OCI-LY1 (cell line): ENCODE data around the gene CHST12.

Source experiments
- H2AFZ ChIP-seq: fragments of 200-600 bp; sonication (generic), shearing (Covaris generic); 2 replicates; pipeline ENCODE4 v1.6.0; 2014; ENCODE audit warnings: antibody characterized with exemption, mild to moderate bottlenecking, low read length
- H3F3A ChIP-seq: fragments of 200-600 bp; sonication (generic), shearing (Covaris generic); 2 replicates; pipeline ENCODE4 v1.6.0; 2014; ENCODE audit warnings: mild to moderate bottlenecking, antibody characterized with exemption, low read length, moderate library complexity; ENCODE audit not compliant: insufficient read depth
- H3K27ac ChIP-seq: fragments of 200-600 bp; sonication (generic); 2 replicates; pipeline ENCODE4 v1.5.1; 2014; ENCODE audit warnings: low read length, mixed run types, mild to moderate bottlenecking, low read depth; ENCODE audit not compliant: poor library complexity, severe bottlenecking
- H3K27me3 ChIP-seq: fragments of 200-600 bp; sonication (generic); 2 replicates; pipeline ENCODE4 v1.6.0; 2014; ENCODE audit warnings: antibody characterized with exemption, mild to moderate bottlenecking, low read length, moderate library complexity; ENCODE audit not compliant: insufficient read depth
- H3K36me3 ChIP-seq: fragments of 200-600 bp; sonication (generic); 2 replicates; pipeline ENCODE4 v1.6.1; 2014; ENCODE audit warnings: mild to moderate bottlenecking, antibody characterized with exemption, low read length, moderate library complexity, mixed read lengths; ENCODE audit not compliant: insufficient read depth
- H3K4me1 ChIP-seq: fragments of 200-600 bp; sonication (generic); 2 replicates; pipeline ENCODE4 v1.5.1; 2014; ENCODE audit warnings: mild to moderate bottlenecking, low read length, moderate library complexity; ENCODE audit not compliant: insufficient read depth, severe bottlenecking
- H3K4me2 ChIP-seq: fragments of 200-600 bp; sonication (generic), shearing (Covaris generic); 2 replicates; pipeline ENCODE4 v1.6.1; 2014; ENCODE audit warnings: low read length
- H3K4me3 ChIP-seq: fragments of 200-600 bp; sonication (generic); 2 replicates; pipeline ENCODE4 v1.5.1; 2014; ENCODE audit warnings: low read length, low read depth, mild to moderate bottlenecking, mixed read lengths; ENCODE audit not compliant: poor library complexity, severe bottlenecking
- H3K79me2 ChIP-seq: fragments of 200-600 bp; shearing (Covaris generic); 2 replicates; pipeline ENCODE4 v1.6.1; 2016; ENCODE audit warnings: mixed run types, low read length, mixed read lengths; ENCODE audit not compliant: insufficient read depth
- H3K9ac ChIP-seq: fragments of 200-600 bp; sonication (generic), shearing (Covaris generic); 2 replicates; pipeline ENCODE4 v1.6.1; 2014; ENCODE audit warnings: mild to moderate bottlenecking, low read length, mixed read lengths
- H3K9me2 ChIP-seq: fragments of 200-600 bp; sonication (generic), shearing (Covaris generic); 2 replicates; pipeline ENCODE4 v1.6.1; 2014; ENCODE audit warnings: low read depth, mild to moderate bottlenecking, low read length, mixed read lengths
- H3K9me3 ChIP-seq: fragments of 200-600 bp; shearing (Covaris generic); 2 replicates; pipeline ENCODE4 v1.6.1; 2014; ENCODE audit warnings: low read length, mixed read lengths
- H4K20me1 ChIP-seq: fragments of 200-600 bp; sonication (generic), shearing (Covaris generic); 2 replicates; pipeline ENCODE4 v1.6.0; 2016; ENCODE audit warnings: mild to moderate bottlenecking, low read length; ENCODE audit not compliant: insufficient read depth
- EZH2 ChIP-seq: fragments of 200-600 bp; sonication (generic), shearing (Covaris generic); IDR thresholded peaks from 2 replicates; pipeline ENCODE4 v1.8.0; 2017; ENCODE audit warnings: borderline replicate concordance, mixed run types, mild to moderate bottlenecking, antibody characterized with exemption, low read length, moderate library complexity, mixed read lengths
- TF ChIP-seq, protein P1 (sequence below): fragments of 200-600 bp; sonication (generic), shearing (Covaris generic); IDR thresholded peaks from 2 replicates; pipeline ENCODE4 v1.5.1; 2017; ENCODE audit warnings: mild to moderate bottlenecking, antibody characterized with exemption, low read length, moderate library complexity, mixed read lengths

CHST12 gene

DNA sequence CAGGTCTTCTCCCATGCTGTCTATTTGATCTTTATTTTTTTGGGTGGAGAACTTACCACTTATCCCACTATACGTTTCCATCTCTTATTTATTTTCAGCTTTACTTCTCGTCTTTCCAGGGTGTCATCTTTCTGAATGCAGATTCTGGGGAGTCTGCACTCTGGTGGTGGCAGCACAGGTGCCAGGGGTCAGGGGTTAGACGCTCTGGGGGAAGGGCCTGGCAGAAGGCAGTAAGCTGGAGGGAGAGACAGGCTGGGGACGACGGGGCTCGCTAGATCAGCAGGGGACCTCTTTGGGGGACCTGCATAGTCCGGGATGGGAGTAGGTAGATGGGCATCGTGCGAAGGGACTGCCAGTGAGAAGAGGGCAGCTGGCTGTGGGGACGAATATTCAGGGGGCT is 22.3 kb downstream of the CHST12 start:
- no peaks in the 10 kb centered on the region for H3K9me2 ChIP-seq
- H3K4me3 ChIP-seq: no peak overlapping the region
- H3K4me1 ChIP-seq: no peaks in the 10 kb centered on the region
- no peaks in the 10 kb centered on the region for H3K9me3 ChIP-seq
- no peaks in the 10 kb centered on the region for H3K36me3 ChIP-seq
- H3K9ac ChIP-seq: no peak overlapping the region
- no peaks in the 10 kb centered on the region for H4K20me1 ChIP-seq
- no peaks in the 10 kb centered on the region for H3K79me2 ChIP-seq
- no peaks in the 10 kb centered on the region for H3F3A ChIP-seq
- no peak overlapping the region for H3K4me2 ChIP-seq
- no peak overlapping the region for H3K27ac ChIP-seq
- no peak overlapping the region for H2AFZ ChIP-seq
- no peak for TF ChIP-seq EZH2
- TF ChIP-seq, protein P1, sequence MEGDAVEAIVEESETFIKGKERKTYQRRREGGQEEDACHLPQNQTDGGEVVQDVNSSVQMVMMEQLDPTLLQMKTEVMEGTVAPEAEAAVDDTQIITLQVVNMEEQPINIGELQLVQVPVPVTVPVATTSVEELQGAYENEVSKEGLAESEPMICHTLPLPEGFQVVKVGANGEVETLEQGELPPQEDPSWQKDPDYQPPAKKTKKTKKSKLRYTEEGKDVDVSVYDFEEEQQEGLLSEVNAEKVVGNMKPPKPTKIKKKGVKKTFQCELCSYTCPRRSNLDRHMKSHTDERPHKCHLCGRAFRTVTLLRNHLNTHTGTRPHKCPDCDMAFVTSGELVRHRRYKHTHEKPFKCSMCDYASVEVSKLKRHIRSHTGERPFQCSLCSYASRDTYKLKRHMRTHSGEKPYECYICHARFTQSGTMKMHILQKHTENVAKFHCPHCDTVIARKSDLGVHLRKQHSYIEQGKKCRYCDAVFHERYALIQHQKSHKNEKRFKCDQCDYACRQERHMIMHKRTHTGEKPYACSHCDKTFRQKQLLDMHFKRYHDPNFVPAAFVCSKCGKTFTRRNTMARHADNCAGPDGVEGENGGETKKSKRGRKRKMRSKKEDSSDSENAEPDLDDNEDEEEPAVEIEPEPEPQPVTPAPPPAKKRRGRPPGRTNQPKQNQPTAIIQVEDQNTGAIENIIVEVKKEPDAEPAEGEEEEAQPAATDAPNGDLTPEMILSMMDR: no peak
- H3K27me3 ChIP-seq: no peaks in the 10 kb centered on the region

DNA sequence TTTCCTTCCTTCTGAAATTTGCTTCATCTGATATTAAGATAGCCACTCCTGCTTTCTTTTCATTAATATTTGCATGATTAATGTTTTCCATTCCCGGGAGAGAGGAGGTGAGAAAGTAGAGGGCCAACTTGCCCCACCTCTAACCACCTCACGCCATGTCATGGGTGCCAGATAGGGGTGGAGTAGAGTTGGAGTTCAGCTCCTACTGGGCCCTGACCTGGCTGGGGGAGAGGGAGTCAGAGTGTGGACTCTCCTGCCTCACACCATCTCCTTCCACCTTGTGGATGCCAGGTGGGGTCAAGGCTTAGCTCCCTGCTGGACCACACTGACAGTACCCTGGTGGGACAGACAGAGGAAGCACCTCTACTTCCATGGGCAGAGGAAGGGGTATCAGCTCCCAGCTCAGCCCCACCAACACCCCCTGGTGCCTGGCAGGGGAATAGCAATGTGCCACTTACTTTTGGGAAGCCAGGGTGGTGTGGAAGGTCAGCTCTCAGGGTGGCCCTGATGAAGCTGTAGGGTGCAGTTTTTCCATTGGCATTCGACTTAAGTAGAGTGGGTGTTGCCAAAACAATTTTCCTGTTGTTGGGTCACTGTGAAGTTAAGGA is 28.0 kb downstream of the CHST12 start:
- Histone ChIP-seq H3K4me1 (no peaks in the 10 kb centered on the region), H3K79me2 (no peaks in the 10 kb centered on the region), H3K36me3 (no peaks in the 10 kb centered on the region; the same call in 1 of the 2 replicates), H3F3A (no peaks in the 10 kb centered on the region), H3K9me2 (no peaks in the 10 kb centered on the region), H3K9ac (no peak overlapping the region), H3K27ac (no peak overlapping the region), H4K20me1 (no peaks in the 10 kb centered on the region), H3K27me3 (no peaks in the 10 kb centered on the region), H3K4me2 (no peak overlapping the region), H3K4me3 (no peak overlapping the region), H2AFZ (no peak overlapping the region), H3K9me3 (no peaks in the 10 kb centered on the region)
- no peak for TF ChIP-seq EZH2
- TF ChIP-seq, protein P1: peak; percentile 66

DNA sequence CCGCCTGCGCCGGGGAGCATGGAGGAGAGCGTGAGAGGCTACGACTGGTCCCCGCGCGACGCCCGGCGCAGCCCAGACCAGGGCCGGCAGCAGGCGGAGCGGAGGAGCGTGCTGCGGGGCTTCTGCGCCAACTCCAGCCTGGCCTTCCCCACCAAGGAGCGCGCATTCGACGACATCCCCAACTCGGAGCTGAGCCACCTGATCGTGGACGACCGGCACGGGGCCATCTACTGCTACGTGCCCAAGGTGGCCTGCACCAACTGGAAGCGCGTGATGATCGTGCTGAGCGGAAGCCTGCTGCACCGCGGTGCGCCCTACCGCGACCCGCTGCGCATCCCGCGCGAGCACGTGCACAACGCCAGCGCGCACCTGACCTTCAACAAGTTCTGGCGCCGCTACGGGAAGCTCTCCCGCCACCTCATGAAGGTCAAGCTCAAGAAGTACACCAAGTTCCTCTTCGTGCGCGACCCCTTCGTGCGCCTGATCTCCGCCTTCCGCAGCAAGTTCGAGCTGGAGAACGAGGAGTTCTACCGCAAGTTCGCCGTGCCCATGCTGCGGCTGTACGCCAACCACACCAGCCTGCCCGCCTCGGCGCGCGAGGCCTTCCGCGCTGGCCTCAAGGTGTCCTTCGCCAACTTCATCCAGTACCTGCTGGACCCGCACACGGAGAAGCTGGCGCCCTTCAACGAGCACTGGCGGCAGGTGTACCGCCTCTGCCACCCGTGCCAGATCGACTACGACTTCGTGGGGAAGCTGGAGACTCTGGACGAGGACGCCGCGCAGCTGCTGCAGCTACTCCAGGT is 29.7 kb downstream of the CHST12 start:
- Histone ChIP-seq H2AFZ (no peak overlapping the region), H4K20me1 (no peaks in the 10 kb centered on the region), H3K36me3 (no peaks in the 10 kb centered on the region; the same call in 1 of the 2 replicates), H3K4me2 (no peak overlapping the region), H3K9me3 (no peaks in the 10 kb centered on the region), H3K27ac (no peak overlapping the region), H3K79me2 (no peaks in the 10 kb centered on the region), H3K4me1 (no peaks in the 10 kb centered on the region), H3F3A (no peaks in the 10 kb centered on the region), H3K9me2 (no peaks in the 10 kb centered on the region), H3K9ac (no peak overlapping the region), H3K4me3 (no peak overlapping the region), H3K27me3 (no peaks in the 10 kb centered on the region)
- TF ChIP-seq, protein P1: no peak
- no peak for TF ChIP-seq EZH2
